ENCODE measurements around the gene NVL. TPM values are rescaled to one million over a fixed set of nuclear protein-coding genes. Genes with fewer than 3 reads are reported as not detected.

Gene NVL
- total and polyA plus RNA-seq, 2 of the 4 experiments (the other 2 are of a cell fraction): 16.5 to 18.4 TPM

DNA sequence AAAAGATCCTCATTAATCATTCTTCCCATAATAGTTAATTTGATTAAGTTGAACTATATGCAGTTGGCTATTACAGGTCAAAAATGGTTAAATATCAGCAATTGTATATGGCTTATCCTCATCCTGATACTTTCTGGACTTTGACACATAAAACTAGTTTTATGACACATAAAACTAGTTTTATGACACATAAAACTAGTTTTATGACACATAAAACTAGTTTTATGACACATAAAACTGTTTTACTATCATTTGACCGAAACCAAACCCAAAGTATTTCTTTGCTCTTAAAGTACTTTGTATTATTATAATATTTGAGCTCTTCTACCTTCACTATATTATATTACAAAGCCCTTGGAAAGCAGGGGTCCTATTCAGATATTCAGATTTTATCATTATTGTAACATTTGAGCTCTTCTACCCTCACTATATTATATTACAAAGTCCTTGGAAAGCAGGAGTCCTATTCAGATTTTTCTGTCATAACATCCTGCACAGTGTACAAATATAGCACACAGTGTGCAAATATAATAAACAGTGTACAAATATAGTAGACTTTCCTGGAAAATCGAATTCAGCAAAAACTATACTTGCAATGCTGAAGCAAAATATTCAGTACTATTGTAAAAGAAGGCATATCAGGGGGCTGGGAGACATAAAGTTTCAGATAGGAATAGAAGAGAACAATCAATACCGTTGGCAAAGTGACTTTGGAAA lies 53.0 kb downstream of the NVL start:
- POLR2A ChIA-PET (ENCODE audit: unreplicated experiment): no interaction called here
- Histone ChIP-seq H3K27ac (ENCODE audit: insufficient read depth, low read length) (no peak overlapping the region), H3K18ac (ENCODE audit: low read depth, low read length) (no peak overlapping the region), H3K9me1 (ENCODE audit: insufficient read depth, low read length) (no peaks in the 10 kb centered on the region), H3K23ac (ENCODE audit: low read depth, low read length) (no peak overlapping the region), H3K9me3 (ENCODE audit: control insufficient read depth, insufficient read depth, low read length) (no peaks in the 10 kb centered on the region), H4K91ac (ENCODE audit: insufficient read depth, low read depth, low read length) (no peak overlapping the region), H4K5ac (ENCODE audit: low read depth, low read length) (no peak overlapping the region), H3K9ac (ENCODE audit: low read depth, low read length) (no peak overlapping the region), H3K4me3 (ENCODE audit: insufficient read depth, low read depth, low read length) (no peak overlapping the region), H2AK9ac (replicated peaks; ENCODE audit: low read depth, low read length, poor library complexity) (no peak overlapping the region), H3K4me2 (ENCODE audit: low read depth, low read length) (no peak overlapping the region), H2BK20ac (ENCODE audit: low read depth, low read length) (no peak overlapping the region), H2BK5ac (ENCODE audit: low read depth, low read length, poor library complexity, severe bottlenecking) (no peak overlapping the region), H4K8ac (ENCODE audit: low read depth in 2 of 2, low read length in 2 of 2) (no peak overlapping the region), H2AK5ac (ENCODE audit: low read depth, low read length) (no peak overlapping the region), H3K79me1 (ENCODE audit: low read depth in 1 of 2, low read length in 2 of 2) (no peaks in the 10 kb centered on the region), H3K4ac (ENCODE audit: low read depth, low read length) (no peak overlapping the region), H3K14ac (replicated peaks; ENCODE audit: low read depth, low read length) (no peak overlapping the region), H2AFZ (replicated peaks; ENCODE audit: low read length, poor library complexity) (no peak overlapping the region), H3K4me1 (ENCODE audit: control insufficient read depth, insufficient read depth, low read length) (no peaks in the 10 kb centered on the region), H4K20me1 (ENCODE audit: insufficient read depth, low read length) (no peaks in the 10 kb centered on the region), H2BK120ac (ENCODE audit: low read depth, low read length) (no peak overlapping the region), H3K56ac (ENCODE audit: extremely low read depth, insufficient read depth, low read length) (no peak overlapping the region), H2BK15ac (ENCODE audit: low read depth, low read length) (no peak overlapping the region), H3K36me3 (ENCODE audit: control insufficient read depth, insufficient read depth, low read length) (peaks cover 7% of the 10 kb centered on the region), H3K27me3 (ENCODE audit: control insufficient read depth, insufficient read depth, low read length) (no peaks in the 10 kb centered on the region)
- no peak for TF ChIP-seq BHLHE40 (IDR thresholded peaks at IDR 0.05; ENCODE audit: low read depth, low read length)
- no peak for TF ChIP-seq RFX5 (IDR thresholded peaks at IDR 0.05; ENCODE audit: low read depth, low read length)
- TF ChIP-seq RAD21 (IDR thresholded peaks at IDR 0.05; ENCODE audit: low read length): no peak
- TF ChIP-seq, protein P1, sequence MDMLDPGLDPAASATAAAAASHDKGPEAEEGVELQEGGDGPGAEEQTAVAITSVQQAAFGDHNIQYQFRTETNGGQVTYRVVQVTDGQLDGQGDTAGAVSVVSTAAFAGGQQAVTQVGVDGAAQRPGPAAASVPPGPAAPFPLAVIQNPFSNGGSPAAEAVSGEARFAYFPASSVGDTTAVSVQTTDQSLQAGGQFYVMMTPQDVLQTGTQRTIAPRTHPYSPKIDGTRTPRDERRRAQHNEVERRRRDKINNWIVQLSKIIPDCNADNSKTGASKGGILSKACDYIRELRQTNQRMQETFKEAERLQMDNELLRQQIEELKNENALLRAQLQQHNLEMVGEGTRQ (IDR thresholded peaks at IDR 0.05; ENCODE audit: low read depth, low read length): no peak
- CTCF ChIA-PET: no interaction called here
- intact Hi-C loops (cut with micrococcal nuclease): no loop called here
- WGBS, 2 experiments (ENCODE audit: extremely low coverage in 2 of 2, insufficient read length in 1 of 2): no CpG with 5 or more reads among the region's 3 CpGs
- in situ Hi-C loops (cut with MboI; ENCODE audit: low sequenced_read_pairs): no loop called here
- dilution Hi-C loops (cut with HindIII; ENCODE audit: low sequenced_read_pairs, unreplicated experiment): no loop called here
- ATAC-seq (ENCODE audit: low read depth) (no peak), DNase-seq (no peak)
- no TSS peak for BruUV-seq (replicated peaks)

All from IMR-90 (cell line).